SK-N-SH (cell line): ENCODE data around the gene BNIP5. TPM values are rescaled to one million over a fixed set of nuclear protein-coding genes. Genes with fewer than 3 reads are reported as not detected.

Experiments
- CTCF ChIA-PET: fragments of 300-600, 350-600 bp; formaldehyde crosslinking; extraction: SDS; loops from one replicate; lab custom pipeline; 2021; lab: Yijun Ruan, JAX
- POLR2A ChIA-PET: fragments of 350-600 bp; sonication (Branson Sonifier 250); formaldehyde crosslinking; extraction: SDS; loops from one replicate; lab custom pipeline; 2020; ENCODE audit warnings: antibody characterized with exemption, inconsistent platforms; lab: Yijun Ruan, JAX
- DNase-seq: peaks from one replicate; pipeline ENCODE4 v3.0.0; 2012
- H2AFZ ChIP-seq: fragments of 200-600 bp; sonication (generic); 2 replicates; pipeline ENCODE4 v1.8.1; 2016; ENCODE audit warnings: antibody characterized with exemption, mild to moderate bottlenecking, low read depth
- H3F3A ChIP-seq: fragments of 200-600 bp; sonication (generic); replicated peaks from 2 replicates; pipeline ENCODE3; 2016; ENCODE audit warnings: antibody characterized with exemption, mild to moderate bottlenecking; ENCODE audit not compliant: insufficient read depth
- H3K27ac ChIP-seq, 2 experiments: fragments of 200-500 bp in 1 of 2; fragments of 200-600 bp in 1 of 2; sonication (Bioruptor generic) in 1 of 2; sonication (generic), shearing (Covaris generic) in 1 of 2; 2 replicates each; pipeline versions ENCODE4 v1.5.1 to v1.6.1; 2014 to 2016; ENCODE audit warnings: low read depth in 2 of 2, inconsistent platforms in 1 of 2, low read length in 1 of 2, mild to moderate bottlenecking in 1 of 2, mixed read lengths in 1 of 2
- H3K27me3 ChIP-seq: fragments of 200-600 bp; sonication (generic), shearing (Covaris generic); 2 replicates; pipeline ENCODE4 v1.6.1; 2016; ENCODE audit warnings: mixed run types; ENCODE audit not compliant: insufficient read depth
- H3K36me3 ChIP-seq, 2 experiments: fragments of 200-500 bp in 1 of 2; fragments of 200-600 bp in 1 of 2; sonication (Bioruptor generic) in 1 of 2; sonication (generic) in 1 of 2; replicated peaks in 1 of 2; 2 replicates each; pipeline versions ENCODE3 to v1.5.1; 2014 to 2016; ENCODE audit warnings: low read length in 1 of 2, mild to moderate bottlenecking in 1 of 2; ENCODE audit not compliant: insufficient read depth in 2 of 2, control insufficient read depth in 1 of 2
- H3K4me1 ChIP-seq, 2 experiments: fragments of 200-500 bp in 1 of 2; fragments of 200-600 bp in 1 of 2; sonication (Bioruptor generic) in 1 of 2; sonication (generic), shearing (Covaris generic) in 1 of 2; 2 replicates each; pipeline versions ENCODE4 v1.5.1 to v1.6.1; 2014 to 2016; ENCODE audit warnings: low read depth in 1 of 2, low read length in 1 of 2, mixed run types in 1 of 2; ENCODE audit not compliant: insufficient read depth in 2 of 2, control insufficient read depth in 1 of 2
- H3K4me2 ChIP-seq: fragments of 200-600 bp; sonication (generic), shearing (Covaris generic); 2 replicates; pipeline ENCODE4 v1.6.1; 2017; ENCODE audit warnings: mixed run types
- H3K4me3 ChIP-seq, 2 experiments: fragments of 200-500 bp in 1 of 2; fragments of 200-600 bp in 1 of 2; sonication (Bioruptor generic) in 1 of 2; sonication (generic), shearing (Covaris generic) in 1 of 2; 2 replicates each; pipeline versions ENCODE4 v1.5.1 to v1.8.1; 2014 to 2016; ENCODE audit warnings: low read depth in 2 of 2, inconsistent platforms in 1 of 2, low read length in 1 of 2, mild to moderate bottlenecking in 1 of 2, mixed read lengths in 1 of 2, moderate library complexity in 1 of 2
- H3K79me2 ChIP-seq: fragments of 200-600 bp; sonication (generic); 2 replicates; pipeline ENCODE4 v1.8.1; 2017; ENCODE audit warnings: mild to moderate bottlenecking; ENCODE audit not compliant: insufficient read depth
- H3K9ac ChIP-seq: fragments of 200-600 bp; sonication (generic); 2 replicates; pipeline ENCODE4 v1.6.1; 2017; ENCODE audit warnings: mixed run types
- H3K9me2 ChIP-seq: fragments of 200-600 bp; sonication (generic); 2 replicates; pipeline ENCODE4 v1.6.1; 2017; ENCODE audit warnings: mixed run types
- H3K9me3 ChIP-seq: fragments of 200-600 bp; sonication (generic); 2 replicates; pipeline ENCODE4 v1.6.1; 2017; ENCODE audit warnings: mixed run types, mild to moderate bottlenecking, moderate library complexity
- H4K20me1 ChIP-seq: fragments of 200-600 bp; sonication (generic); 2 replicates; pipeline ENCODE4 v1.6.1; 2017; ENCODE audit warnings: mild to moderate bottlenecking, mixed run types; ENCODE audit not compliant: insufficient read depth
- CHD2 ChIP-seq: fragments of 150-350 bp; IDR thresholded peaks from 2 replicates; pipeline ENCODE4 v1.6.1; 2018; ENCODE audit warnings: low read length; ENCODE audit not compliant: partially characterized antibody
- ELF1 ChIP-seq: IDR thresholded peaks from 2 replicates; pipeline ENCODE4 v1.4.0; 2012
- FOSL2 ChIP-seq: IDR thresholded peaks from 2 replicates; pipeline ENCODE4 v1.4.0; 2012; ENCODE audit warnings: low read depth, mild to moderate bottlenecking, moderate library complexity, borderline replicate concordance
- JUND ChIP-seq: IDR thresholded peaks from 2 replicates; pipeline ENCODE4 v1.4.0; 2012
- MAX ChIP-seq: IDR thresholded peaks from 2 replicates; pipeline ENCODE4 v1.4.0; 2012; ENCODE audit warnings: low read depth
- MEF2A ChIP-seq: IDR thresholded peaks from 2 replicates; pipeline ENCODE4 v1.4.0; 2012; ENCODE audit warnings: low read depth, borderline replicate concordance
- MXI1 ChIP-seq: IDR thresholded peaks from 2 replicates; pipeline ENCODE4 v1.6.1; 2012; ENCODE audit warnings: mild to moderate bottlenecking, low read depth, low read length, improper control_type of control experiment
- NRF1 ChIP-seq: IDR thresholded peaks from 2 replicates; pipeline ENCODE4 v1.6.1; 2012; ENCODE audit warnings: low read depth, mild to moderate bottlenecking, low read length
- PBX3 ChIP-seq: IDR thresholded peaks from 2 replicates; pipeline ENCODE4; 2012
- POLR2AphosphoS5 ChIP-seq: IDR thresholded peaks from 2 replicates; pipeline ENCODE4 v1.6.1; 2012; ENCODE audit warnings: low read depth, low read length
- RAD21 ChIP-seq: IDR thresholded peaks from 2 replicates; pipeline ENCODE4 v1.6.1; 2012; ENCODE audit warnings: mild to moderate bottlenecking, low read length
- REST ChIP-seq: IDR thresholded peaks from 2 replicates; pipeline ENCODE4 v1.6.1; 2012; ENCODE audit warnings: mild to moderate bottlenecking, low read depth, low read length, moderate library complexity
- RFX5 ChIP-seq: IDR thresholded peaks from 2 replicates; pipeline ENCODE4 v1.6.1; 2012; ENCODE audit warnings: mild to moderate bottlenecking, improper control_type of control experiment, low read length
- SMC3 ChIP-seq: IDR thresholded peaks from 2 replicates; pipeline ENCODE4 v1.6.1; 2012; ENCODE audit warnings: low read depth, low read length, improper control_type of control experiment
- TAF1 ChIP-seq: IDR thresholded peaks from 2 replicates; pipeline ENCODE4 v1.6.1; 2012; ENCODE audit warnings: low read depth, mild to moderate bottlenecking, low read length, moderate library complexity, borderline replicate concordance
- TEAD4 ChIP-seq: IDR thresholded peaks from 2 replicates; pipeline ENCODE4 v1.4.0; 2012; ENCODE audit warnings: mild to moderate bottlenecking, borderline replicate concordance; ENCODE audit not compliant: insufficient read depth
- USF1 ChIP-seq: IDR thresholded peaks from 2 replicates; pipeline ENCODE4 v1.4.0; 2012; ENCODE audit warnings: low read depth, borderline replicate concordance
- YY1 ChIP-seq: IDR thresholded peaks from 2 replicates; pipeline ENCODE4 v1.4.0; 2012; ENCODE audit warnings: low read depth, mild to moderate bottlenecking
- WGBS: methylation state at CpG from one replicate; pipeline ENCODE4 v1.1.6; 2017; ENCODE audit warnings: low lambda C conversion rate; 5-methylcytosine and 5-hydroxymethylcytosine counted together
- polyA plus RNA-seq, 3 experiments: library from polyadenylated mRNA; depleted of rRNA; stranded (reverse); fragments of >200 nt; gene quantifications; 2 replicates each; pipeline ENCODE4 v1.2.3, GENCODE V29; 2012

BNIP5 gene
- polyA plus RNA-seq, 1 of the 3 experiments (the other 2 are of a cell fraction), result not detected

GRCh38 chr6:36358226-36358915, 21.7 kb upstream of the BNIP5 start:
- 82% methylated on average over 4 of the region's 4 CpGs for WGBS
- Histone ChIP-seq H3K9me2 (no peaks in the 10 kb centered on the region), H3K36me3 (no peaks in the 10 kb centered on the region), H4K20me1 (no peaks in the 10 kb centered on the region), H3K27ac (no peak overlapping the region), H3K4me2 (no peak overlapping the region), H3K79me2 (no peaks in the 10 kb centered on the region), H3K4me3 (no peak overlapping the region), H3K27me3 (no peaks in the 10 kb centered on the region), H2AFZ (peak overlapping the region; percentile 62), H3K9me3 (no peaks in the 10 kb centered on the region), H3F3A (no peaks in the 10 kb centered on the region), H3K9ac (no peak overlapping the region), H3K4me1 (peaks cover 2 to 6% of the 10 kb centered on the region in 2 experiments; a peak in 2 of 4 replicates)
- ChIA-PET CTCF (interaction anchor here (0.6 to 9.1 kb wide), 8 partner anchors 9 to 329 kb away, joined by 3 to 149 read pairs (median 4); no protein-coding TSS in a partner anchor), POLR2A (no interaction called here)
- TF ChIP-seq USF1 (peak; percentile 50; the same call in 1 of the 2 replicates), PBX3 (peak; percentile 78), MAX (no peak)
- no peak for DNase-seq

- Histone ChIP-seq H3K4me3 (no peak overlapping the region), H3F3A (no peaks in the 10 kb centered on the region), H3K79me2 (no peaks in the 10 kb centered on the region), H3K27ac (no peak overlapping the region), H3K9me3 (no peaks in the 10 kb centered on the region), H3K4me1 (peaks cover 2 to 6% of the 10 kb centered on the region in 2 experiments; a peak in 2 of 4 replicates), H3K4me2 (no peak overlapping the region), H3K9me2 (no peaks in the 10 kb centered on the region), H4K20me1 (no peaks in the 10 kb centered on the region), H3K36me3 (no peaks in the 10 kb centered on the region), H3K9ac (no peak overlapping the region), H2AFZ (peak overlapping the region; percentile 62; the same call in 1 of the 2 replicates), H3K27me3 (no peaks in the 10 kb centered on the region)
- no peak for DNase-seq
- POLR2A ChIA-PET, result no interaction called here
- CTCF ChIA-PET, result interaction anchor here (1.0 to 9.1 kb wide), 6 partner anchors 12 to 329 kb away, joined by 3 to 149 read pairs (median 4); no protein-coding TSS in a partner anchor
- WGBS, result 83% methylated on average over 3 of the region's 3 CpGs
- TF ChIP-seq YY1 (no peak), NRF1 (no peak), RAD21 (no peak), SMC3 (no peak), JUND (no peak), MEF2A (no peak), REST (no peak), ELF1 (no peak), PBX3 (no peak), TEAD4 (no peak), RFX5 (no peak), FOSL2 (no peak), TAF1 (no peak), CHD2 (no peak), POLR2AphosphoS5 (no peak), MXI1 (no peak)
- TF ChIP-seq, all 33 proteins: peak for 0
Measured at GRCh38 chr6:36357872-36358225, 21.2 kb upstream of the BNIP5 start.
